SK-N-SH (cell line): ENCODE results near the gene HOPX. TPM values are rescaled to one million over a fixed set of nuclear protein-coding genes. Genes with fewer than 3 reads are reported as not detected.

Experiments
- CTCF ChIA-PET: fragments of 300-600, 350-600 bp; formaldehyde crosslinking; extraction: SDS; loops from one replicate; lab custom pipeline; 2021; lab: Yijun Ruan, JAX
- POLR2A ChIA-PET: fragments of 350-600 bp; sonication (Branson Sonifier 250); formaldehyde crosslinking; extraction: SDS; loops from one replicate; lab custom pipeline; 2020; ENCODE audit warnings: antibody characterized with exemption, inconsistent platforms; lab: Yijun Ruan, JAX
- DNase-seq: peaks from one replicate; pipeline ENCODE4 v3.0.0; 2012
- H2AFZ ChIP-seq: fragments of 200-600 bp; sonication (generic); 2 replicates; pipeline ENCODE4 v1.8.1; 2016; ENCODE audit warnings: antibody characterized with exemption, mild to moderate bottlenecking, low read depth
- H3F3A ChIP-seq: fragments of 200-600 bp; sonication (generic); replicated peaks from 2 replicates; pipeline ENCODE3; 2016; ENCODE audit warnings: antibody characterized with exemption, mild to moderate bottlenecking; ENCODE audit not compliant: insufficient read depth
- H3K27ac ChIP-seq, 2 experiments: fragments of 200-500 bp in 1 of 2; fragments of 200-600 bp in 1 of 2; sonication (Bioruptor generic) in 1 of 2; sonication (generic), shearing (Covaris generic) in 1 of 2; 2 replicates each; pipeline versions ENCODE4 v1.5.1 to v1.6.1; 2014 to 2016; ENCODE audit warnings: low read depth in 2 of 2, inconsistent platforms in 1 of 2, low read length in 1 of 2, mild to moderate bottlenecking in 1 of 2, mixed read lengths in 1 of 2
- H3K27me3 ChIP-seq: fragments of 200-600 bp; sonication (generic), shearing (Covaris generic); 2 replicates; pipeline ENCODE4 v1.6.1; 2016; ENCODE audit warnings: mixed run types; ENCODE audit not compliant: insufficient read depth
- H3K36me3 ChIP-seq, 2 experiments: fragments of 200-500 bp in 1 of 2; fragments of 200-600 bp in 1 of 2; sonication (Bioruptor generic) in 1 of 2; sonication (generic) in 1 of 2; replicated peaks in 1 of 2; 2 replicates each; pipeline versions ENCODE3 to v1.5.1; 2014 to 2016; ENCODE audit warnings: low read length in 1 of 2, mild to moderate bottlenecking in 1 of 2; ENCODE audit not compliant: insufficient read depth in 2 of 2, control insufficient read depth in 1 of 2
- H3K4me1 ChIP-seq, 2 experiments: fragments of 200-500 bp in 1 of 2; fragments of 200-600 bp in 1 of 2; sonication (Bioruptor generic) in 1 of 2; sonication (generic), shearing (Covaris generic) in 1 of 2; 2 replicates each; pipeline versions ENCODE4 v1.5.1 to v1.6.1; 2014 to 2016; ENCODE audit warnings: low read depth in 1 of 2, low read length in 1 of 2, mixed run types in 1 of 2; ENCODE audit not compliant: insufficient read depth in 2 of 2, control insufficient read depth in 1 of 2
- H3K4me2 ChIP-seq: fragments of 200-600 bp; sonication (generic), shearing (Covaris generic); 2 replicates; pipeline ENCODE4 v1.6.1; 2017; ENCODE audit warnings: mixed run types
- H3K4me3 ChIP-seq, 2 experiments: fragments of 200-500 bp in 1 of 2; fragments of 200-600 bp in 1 of 2; sonication (Bioruptor generic) in 1 of 2; sonication (generic), shearing (Covaris generic) in 1 of 2; 2 replicates each; pipeline versions ENCODE4 v1.5.1 to v1.8.1; 2014 to 2016; ENCODE audit warnings: low read depth in 2 of 2, inconsistent platforms in 1 of 2, low read length in 1 of 2, mild to moderate bottlenecking in 1 of 2, mixed read lengths in 1 of 2, moderate library complexity in 1 of 2
- H3K79me2 ChIP-seq: fragments of 200-600 bp; sonication (generic); 2 replicates; pipeline ENCODE4 v1.8.1; 2017; ENCODE audit warnings: mild to moderate bottlenecking; ENCODE audit not compliant: insufficient read depth
- H3K9ac ChIP-seq: fragments of 200-600 bp; sonication (generic); 2 replicates; pipeline ENCODE4 v1.6.1; 2017; ENCODE audit warnings: mixed run types
- H3K9me2 ChIP-seq: fragments of 200-600 bp; sonication (generic); 2 replicates; pipeline ENCODE4 v1.6.1; 2017; ENCODE audit warnings: mixed run types
- H3K9me3 ChIP-seq: fragments of 200-600 bp; sonication (generic); 2 replicates; pipeline ENCODE4 v1.6.1; 2017; ENCODE audit warnings: mixed run types, mild to moderate bottlenecking, moderate library complexity
- H4K20me1 ChIP-seq: fragments of 200-600 bp; sonication (generic); 2 replicates; pipeline ENCODE4 v1.6.1; 2017; ENCODE audit warnings: mild to moderate bottlenecking, mixed run types; ENCODE audit not compliant: insufficient read depth
- FOSL2 ChIP-seq: IDR thresholded peaks from 2 replicates; pipeline ENCODE4 v1.4.0; 2012; ENCODE audit warnings: low read depth, mild to moderate bottlenecking, moderate library complexity, borderline replicate concordance
- GABPA ChIP-seq: IDR thresholded peaks from 2 replicates; pipeline ENCODE4 v1.4.0; 2012; ENCODE audit warnings: low read depth, mild to moderate bottlenecking
- JUND ChIP-seq: IDR thresholded peaks from 2 replicates; pipeline ENCODE4 v1.4.0; 2012
- MEF2A ChIP-seq: IDR thresholded peaks from 2 replicates; pipeline ENCODE4 v1.4.0; 2012; ENCODE audit warnings: low read depth, borderline replicate concordance
- MXI1 ChIP-seq: IDR thresholded peaks from 2 replicates; pipeline ENCODE4 v1.6.1; 2012; ENCODE audit warnings: mild to moderate bottlenecking, low read depth, low read length, improper control_type of control experiment
- NFIC ChIP-seq: IDR thresholded peaks from 2 replicates; pipeline ENCODE4 v1.4.0; 2012; ENCODE audit warnings: borderline replicate concordance
- POLR2AphosphoS5 ChIP-seq: IDR thresholded peaks from 2 replicates; pipeline ENCODE4 v1.6.1; 2012; ENCODE audit warnings: low read depth, low read length
- RAD21 ChIP-seq: IDR thresholded peaks from 2 replicates; pipeline ENCODE4 v1.6.1; 2012; ENCODE audit warnings: mild to moderate bottlenecking, low read length
- RCOR1 ChIP-seq: fragments of 150-350 bp; IDR thresholded peaks from 2 replicates; pipeline ENCODE4 v1.6.1; 2017; ENCODE audit warnings: antibody characterized with exemption, low read length
- SIN3A ChIP-seq: IDR thresholded peaks from 2 replicates; pipeline ENCODE4 v1.6.1; 2012; ENCODE audit warnings: low read depth, mild to moderate bottlenecking, low read length, moderate library complexity, borderline replicate concordance
- SMC3 ChIP-seq: IDR thresholded peaks from 2 replicates; pipeline ENCODE4 v1.6.1; 2012; ENCODE audit warnings: low read depth, low read length, improper control_type of control experiment
- TCF12 ChIP-seq: IDR thresholded peaks from 2 replicates; pipeline ENCODE4 v1.4.0; 2012
- TEAD4 ChIP-seq: IDR thresholded peaks from 2 replicates; pipeline ENCODE4 v1.4.0; 2012; ENCODE audit warnings: mild to moderate bottlenecking, borderline replicate concordance; ENCODE audit not compliant: insufficient read depth
- WGBS: methylation state at CpG from one replicate; pipeline ENCODE4 v1.1.6; 2017; ENCODE audit warnings: low lambda C conversion rate; 5-methylcytosine and 5-hydroxymethylcytosine counted together
- polyA plus RNA-seq, 3 experiments: library from polyadenylated mRNA; depleted of rRNA; stranded (reverse); fragments of >200 nt; gene quantifications; 2 replicates each; pipeline ENCODE4 v1.2.3, GENCODE V29; 2012
- TF ChIP-seq, protein P1 (sequence below): IDR thresholded peaks from 2 replicates; pipeline ENCODE4 v1.6.1; 2012; ENCODE audit warnings: mild to moderate bottlenecking, low read depth, low read length, moderate library complexity
- TF ChIP-seq, protein P2 (sequence below): IDR thresholded peaks from 2 replicates; pipeline ENCODE4 v1.4.0; 2012; ENCODE audit warnings: low read depth, borderline replicate concordance

Gene HOPX
- polyA plus RNA-seq, 1 of the 3 experiments (the other 2 are of a cell fraction): 0.05 TPM

DNA sequence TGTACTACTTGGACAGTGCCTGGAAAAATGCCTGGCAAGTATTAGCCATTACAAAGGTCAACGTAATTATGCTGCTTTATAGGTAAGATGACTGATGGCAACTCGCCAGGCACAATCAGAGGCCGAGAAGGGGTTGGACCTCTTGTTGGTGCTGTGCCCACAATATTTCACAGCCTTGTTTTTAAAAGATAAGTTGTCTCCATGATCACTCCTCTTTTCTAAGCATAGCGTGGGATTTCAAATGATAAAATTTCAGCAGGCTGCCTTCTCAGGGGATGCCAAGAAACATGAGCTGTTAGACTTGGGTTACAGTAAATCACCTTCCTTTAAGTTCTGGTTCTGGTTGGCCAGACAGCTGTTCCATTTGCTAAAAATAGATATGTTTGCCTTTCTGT lies 26.9 kb downstream of the HOPX start:
- Histone ChIP-seq H2AFZ (no peak overlapping the region), H3F3A (no peaks in the 10 kb centered on the region), H3K9me3 (no peaks in the 10 kb centered on the region), H3K27me3 (peaks cover 54% of the 10 kb centered on the region), H3K27ac (no peak overlapping the region), H3K4me1 (peaks cover 5 to 11% of the 10 kb centered on the region in 2 experiments; a peak in 1 of 4 replicates), H3K36me3 (no peaks in the 10 kb centered on the region), H3K4me2 (no peak overlapping the region; the same call in 1 of the 2 replicates), H3K9ac (no peak overlapping the region), H3K79me2 (no peaks in the 10 kb centered on the region), H4K20me1 (no peaks in the 10 kb centered on the region), H3K4me3 (no peak overlapping the region), H3K9me2 (no peaks in the 10 kb centered on the region)
- TF ChIP-seq, protein P1, sequence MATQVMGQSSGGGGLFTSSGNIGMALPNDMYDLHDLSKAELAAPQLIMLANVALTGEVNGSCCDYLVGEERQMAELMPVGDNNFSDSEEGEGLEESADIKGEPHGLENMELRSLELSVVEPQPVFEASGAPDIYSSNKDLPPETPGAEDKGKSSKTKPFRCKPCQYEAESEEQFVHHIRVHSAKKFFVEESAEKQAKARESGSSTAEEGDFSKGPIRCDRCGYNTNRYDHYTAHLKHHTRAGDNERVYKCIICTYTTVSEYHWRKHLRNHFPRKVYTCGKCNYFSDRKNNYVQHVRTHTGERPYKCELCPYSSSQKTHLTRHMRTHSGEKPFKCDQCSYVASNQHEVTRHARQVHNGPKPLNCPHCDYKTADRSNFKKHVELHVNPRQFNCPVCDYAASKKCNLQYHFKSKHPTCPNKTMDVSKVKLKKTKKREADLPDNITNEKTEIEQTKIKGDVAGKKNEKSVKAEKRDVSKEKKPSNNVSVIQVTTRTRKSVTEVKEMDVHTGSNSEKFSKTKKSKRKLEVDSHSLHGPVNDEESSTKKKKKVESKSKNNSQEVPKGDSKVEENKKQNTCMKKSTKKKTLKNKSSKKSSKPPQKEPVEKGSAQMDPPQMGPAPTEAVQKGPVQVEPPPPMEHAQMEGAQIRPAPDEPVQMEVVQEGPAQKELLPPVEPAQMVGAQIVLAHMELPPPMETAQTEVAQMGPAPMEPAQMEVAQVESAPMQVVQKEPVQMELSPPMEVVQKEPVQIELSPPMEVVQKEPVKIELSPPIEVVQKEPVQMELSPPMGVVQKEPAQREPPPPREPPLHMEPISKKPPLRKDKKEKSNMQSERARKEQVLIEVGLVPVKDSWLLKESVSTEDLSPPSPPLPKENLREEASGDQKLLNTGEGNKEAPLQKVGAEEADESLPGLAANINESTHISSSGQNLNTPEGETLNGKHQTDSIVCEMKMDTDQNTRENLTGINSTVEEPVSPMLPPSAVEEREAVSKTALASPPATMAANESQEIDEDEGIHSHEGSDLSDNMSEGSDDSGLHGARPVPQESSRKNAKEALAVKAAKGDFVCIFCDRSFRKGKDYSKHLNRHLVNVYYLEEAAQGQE: no peak
- TF ChIP-seq SIN3A (no peak), SMC3 (no peak), TEAD4 (no peak), MEF2A (no peak), RAD21 (no peak), GABPA (no peak), TCF12 (no peak), RCOR1 (no peak), JUND (no peak), FOSL2 (no peak), NFIC (no peak), MXI1 (no peak), POLR2AphosphoS5 (no peak)
- TF ChIP-seq, protein P2, sequence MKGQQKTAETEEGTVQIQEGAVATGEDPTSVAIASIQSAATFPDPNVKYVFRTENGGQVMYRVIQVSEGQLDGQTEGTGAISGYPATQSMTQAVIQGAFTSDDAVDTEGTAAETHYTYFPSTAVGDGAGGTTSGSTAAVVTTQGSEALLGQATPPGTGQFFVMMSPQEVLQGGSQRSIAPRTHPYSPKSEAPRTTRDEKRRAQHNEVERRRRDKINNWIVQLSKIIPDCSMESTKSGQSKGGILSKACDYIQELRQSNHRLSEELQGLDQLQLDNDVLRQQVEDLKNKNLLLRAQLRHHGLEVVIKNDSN: no peak
- POLR2A ChIA-PET: no interaction called here
- CTCF ChIA-PET: interaction anchor here (0.8 to 1.5 kb wide), 4 partner anchors 15 to 137 kb away, joined by 3 to 6 read pairs (median 4); no protein-coding TSS in a partner anchor
- no peak for DNase-seq
- WGBS: 39% methylated on average over 4 of the region's 4 CpGs
